SK-N-MC (cell line): ENCODE data around the gene LIPC.

Source experiments
- DNase-seq: peaks from one replicate; pipeline ENCODE4 v3.0.0-alpha.2; 2011; ENCODE audit warnings: low read depth, low spot score
- H3K27ac ChIP-seq: fragments of 200-600 bp; sonication (generic); 2 replicates; pipeline ENCODE4 v1.5.1; 2016; ENCODE audit warnings: mixed run types
- H3K36me3 ChIP-seq: fragments of 200-600 bp; sonication (generic); 2 replicates; pipeline ENCODE4 v1.6.1; 2017; ENCODE audit warnings: antibody characterized with exemption, low read length, mixed read lengths; ENCODE audit not compliant: insufficient read depth
- H3K4me3 ChIP-seq: fragments of 200-600 bp; sonication (generic); 2 replicates; pipeline ENCODE4 v1.5.1; 2016
- H3K9ac ChIP-seq: fragments of 200-600 bp; sonication (generic); 2 replicates; pipeline ENCODE4 v1.8.0; 2017; ENCODE audit warnings: mixed run types, mixed read lengths; ENCODE audit not compliant: insufficient read length
- H3K9me3 ChIP-seq: fragments of 200-600 bp; sonication (generic); 2 replicates; pipeline ENCODE4 v1.6.1; 2017; ENCODE audit warnings: low read depth, mild to moderate bottlenecking, antibody characterized with exemption, low read length, moderate library complexity, mixed read lengths
- EZH2 ChIP-seq: fragments of 200-600 bp; sonication (generic); IDR thresholded peaks from one replicate; pipeline ENCODE4 v1.6.1; 2017; ENCODE audit warnings: antibody characterized with exemption
- FOXP2 ChIP-seq: optimal IDR thresholded peaks from 2 replicates; pipeline ENCODE3; 2011; ENCODE audit warnings: mild to moderate bottlenecking, moderate library complexity; ENCODE audit not compliant: insufficient read depth; ENCODE audit errors: extremely low read length, control extremely low read depth
- POLR2AphosphoS5 ChIP-seq: IDR thresholded peaks from 2 replicates; pipeline ENCODE4 v1.6.1; 2012; ENCODE audit warnings: mild to moderate bottlenecking, low read depth, low read length, borderline replicate concordance

The LIPC gene

DNA sequence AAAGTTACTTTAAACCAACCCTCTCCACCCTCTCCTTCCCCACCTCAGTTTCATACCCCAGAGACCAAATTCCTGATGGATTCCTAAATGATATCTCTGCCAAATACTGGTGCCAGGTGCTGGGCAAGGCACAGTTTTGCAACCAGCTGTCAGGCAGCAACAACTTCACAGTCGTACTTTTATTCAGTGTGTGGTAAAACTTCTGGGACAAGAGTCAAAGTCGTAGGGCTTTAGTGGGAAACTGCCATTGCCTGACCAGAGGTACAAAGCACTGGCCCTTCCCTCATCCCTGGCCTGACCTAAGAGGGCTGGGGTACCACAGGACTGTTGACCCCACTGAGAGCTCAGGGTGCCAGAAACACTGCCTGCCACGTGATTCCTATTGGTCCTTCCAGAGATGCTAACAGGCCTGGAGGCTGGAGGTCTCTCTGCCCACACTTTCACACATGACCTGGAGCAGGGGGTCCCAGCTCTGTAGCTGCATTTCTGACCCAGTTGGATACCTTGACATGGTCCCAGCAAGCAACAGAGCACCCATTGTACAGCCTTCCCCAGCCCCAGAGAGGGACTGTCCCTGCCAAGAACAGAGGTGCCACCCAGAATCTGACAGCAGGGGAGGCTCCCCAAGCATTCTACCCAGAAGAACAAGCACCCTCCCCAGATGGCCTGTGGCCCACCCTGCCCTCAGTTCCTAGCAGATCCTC is 59.9 kb downstream of the LIPC start:
- Histone ChIP-seq H3K36me3 (no peaks in the 10 kb centered on the region), H3K9ac (no peak overlapping the region), H3K27ac (no peak overlapping the region), H3K4me3 (no peak overlapping the region), H3K9me3 (no peaks in the 10 kb centered on the region)
- TF ChIP-seq FOXP2: no peak
- no peak for TF ChIP-seq EZH2
- TF ChIP-seq POLR2AphosphoS5: no peak
- DNase-seq: no peak

DNA sequence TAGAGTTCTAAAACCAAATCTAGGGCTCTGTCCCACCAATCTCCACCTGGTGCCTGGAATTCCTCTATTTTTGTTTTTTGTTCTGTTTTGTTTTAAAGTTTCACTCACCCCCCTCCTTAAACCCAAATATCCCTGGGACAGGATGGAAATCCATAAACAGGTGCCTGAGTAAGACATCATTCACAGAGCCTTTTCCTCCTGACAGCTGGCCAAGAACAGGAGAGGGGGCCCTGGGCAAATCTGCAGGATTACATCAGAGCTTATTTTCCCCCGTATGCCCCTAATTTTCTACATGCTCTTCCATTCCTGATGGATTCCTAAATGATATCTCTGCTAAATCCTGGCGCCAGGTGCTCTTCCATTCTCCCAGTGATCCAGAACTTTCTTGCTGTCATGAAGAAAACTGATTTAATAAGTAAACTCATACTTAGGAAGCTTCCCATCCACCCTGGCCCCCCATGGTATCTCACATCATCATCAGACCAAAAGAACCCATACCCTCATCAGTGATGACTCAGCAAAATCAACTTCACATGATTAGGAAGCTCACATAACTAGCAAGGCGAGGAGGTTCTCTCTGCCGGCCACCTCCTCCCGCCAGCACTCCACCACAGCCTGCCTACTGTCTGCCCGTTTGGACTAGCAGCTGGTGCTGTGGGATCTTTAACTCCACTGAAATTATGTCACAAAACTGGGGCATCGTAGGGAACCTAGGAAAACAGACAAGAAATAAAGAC is 61.0 kb downstream of the LIPC start:
- DNase-seq: no peak
- Histone ChIP-seq H3K27ac (no peak overlapping the region), H3K36me3 (no peaks in the 10 kb centered on the region), H3K9me3 (no peaks in the 10 kb centered on the region), H3K9ac (no peak overlapping the region), H3K4me3 (no peak overlapping the region)
- TF ChIP-seq FOXP2: no peak
- no peak for TF ChIP-seq POLR2AphosphoS5
- no peak for TF ChIP-seq EZH2

DNA sequence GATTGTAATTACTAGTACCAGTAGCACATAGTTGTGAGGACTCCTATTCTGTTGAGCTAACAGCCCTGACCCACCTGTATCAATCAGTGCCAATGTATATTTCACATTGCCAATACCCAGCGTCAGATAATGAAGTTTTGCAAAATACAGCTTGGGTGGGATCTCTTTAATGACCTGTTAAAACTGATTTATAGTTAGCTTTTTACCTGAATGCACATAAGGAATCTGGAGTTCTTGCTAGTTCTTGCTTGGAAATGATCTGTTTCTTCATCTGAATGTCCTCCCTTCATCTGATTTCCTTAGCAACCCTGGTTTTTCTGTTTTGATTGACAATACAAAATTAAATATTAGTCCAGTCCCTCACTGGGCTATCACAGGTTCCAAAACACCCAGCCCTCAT is 62.8 kb downstream of the LIPC start:
- no peak overlapping the region for H3K9ac ChIP-seq
- H3K36me3 ChIP-seq: no peaks in the 10 kb centered on the region
- no peak overlapping the region for H3K4me3 ChIP-seq
- no peak for TF ChIP-seq POLR2AphosphoS5
- no peak for TF ChIP-seq FOXP2
- TF ChIP-seq EZH2: no peak
- H3K27ac ChIP-seq: no peak overlapping the region
- no peaks in the 10 kb centered on the region for H3K9me3 ChIP-seq
- DNase-seq: no peak

GRCh38 chr15:58495891-58496408 is 64.2 kb downstream of the LIPC start:
- H3K4me3 ChIP-seq: no peak overlapping the region
- H3K9ac ChIP-seq: no peak overlapping the region
- no peaks in the 10 kb centered on the region for H3K9me3 ChIP-seq
- H3K36me3 ChIP-seq: no peaks in the 10 kb centered on the region
- no peak for TF ChIP-seq FOXP2
- no peak overlapping the region for H3K27ac ChIP-seq
- DNase-seq: no peak

- TF ChIP-seq POLR2AphosphoS5: no peak
- no peak for TF ChIP-seq EZH2
- no peak for TF ChIP-seq FOXP2
- no peak for DNase-seq
- H3K36me3 ChIP-seq: no peaks in the 10 kb centered on the region
- H3K4me3 ChIP-seq: no peak overlapping the region
- no peak overlapping the region for H3K27ac ChIP-seq
- no peaks in the 10 kb centered on the region for H3K9me3 ChIP-seq
- H3K9ac ChIP-seq: no peak overlapping the region
Observed at GRCh38 chr15:58497046-58497785, 65.4 kb downstream of the LIPC start.

GRCh38 chr15:58498821-58499580 is 67.2 kb downstream of the LIPC start:
- TF ChIP-seq EZH2: no peak
- TF ChIP-seq FOXP2: no peak
- TF ChIP-seq POLR2AphosphoS5: no peak
- Histone ChIP-seq H3K9me3 (no peaks in the 10 kb centered on the region), H3K4me3 (no peak overlapping the region), H3K27ac (no peak overlapping the region), H3K9ac (no peak overlapping the region), H3K36me3 (no peaks in the 10 kb centered on the region)
- DNase-seq: no peak

DNA sequence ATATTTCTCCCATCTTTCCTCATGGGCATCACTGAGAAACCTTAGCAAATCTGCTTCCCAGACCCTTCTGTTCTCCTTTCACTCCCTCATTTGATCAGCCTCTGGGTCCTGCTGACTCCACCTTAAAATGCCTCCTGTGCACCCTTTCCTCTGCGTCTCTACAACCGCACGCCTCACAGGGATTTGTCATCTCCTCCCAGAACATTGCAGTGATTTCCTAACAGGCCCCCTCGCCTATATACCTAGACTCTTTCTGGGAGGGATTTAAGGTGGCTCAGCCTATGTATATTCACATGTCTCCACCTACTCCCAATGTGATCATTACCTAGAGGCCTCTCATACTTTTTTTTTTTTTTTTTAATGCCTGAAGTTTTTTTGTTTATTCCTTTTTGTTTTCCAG is 69.2 kb downstream of the LIPC start:
- DNase-seq: no peak
- no peak overlapping the region for H3K4me3 ChIP-seq
- TF ChIP-seq POLR2AphosphoS5 (no peak), FOXP2 (no peak), EZH2 (no peak)
- H3K36me3 ChIP-seq: no peaks in the 10 kb centered on the region
- no peaks in the 10 kb centered on the region for H3K9me3 ChIP-seq
- no peak overlapping the region for H3K27ac ChIP-seq
- H3K9ac ChIP-seq: no peak overlapping the region
